ENCODE data around the gene IFI16.

Gene IFI16

GRCh38 chr1:159083013-159083412 is 73.3 kb downstream of the IFI16 start:
- DNase-seq (ENCODE audit: low read depth in 2 of 2) = no peak
- TF ChIP-seq CTCF (IDR thresholded peaks at IDR 0.05; ENCODE audit: low read depth, low read length) = no peak
- no peak overlapping the region for H3K4me3 ChIP-seq (replicated peaks in 1 of 2; ENCODE audit: low read depth in 2 of 2, low read length in 2 of 2)

GRCh38 chr1:159084152-159084551 is 74.4 kb downstream of the IFI16 start:
- DNase-seq (ENCODE audit: low read depth in 2 of 2) = no peak
- TF ChIP-seq CTCF (IDR thresholded peaks at IDR 0.05; ENCODE audit: low read depth, low read length) = no peak
- H3K4me3 ChIP-seq (replicated peaks in 1 of 2; ENCODE audit: low read depth in 2 of 2, low read length in 2 of 2) = no peak overlapping the region

- no peak for TF ChIP-seq CTCF (IDR thresholded peaks at IDR 0.05; ENCODE audit: low read depth, low read length)
- H3K4me3 ChIP-seq (replicated peaks in 1 of 2; ENCODE audit: low read depth in 2 of 2, low read length in 2 of 2) = no peak overlapping the region
- DNase-seq (ENCODE audit: low read depth in 2 of 2) = no peak
These were observed 75.2 kb downstream of the IFI16 start for GRCh38 chr1:159084867-159085266.

- DNase-seq (ENCODE audit: low read depth in 2 of 2) = peak; percentile 76 to 80
- no peak overlapping the region for H3K4me3 ChIP-seq (replicated peaks in 1 of 2; ENCODE audit: low read depth in 2 of 2, low read length in 2 of 2)
- TF ChIP-seq CTCF (IDR thresholded peaks at IDR 0.05; ENCODE audit: low read depth, low read length) = no peak
These were observed 78.3 kb downstream of the IFI16 start for GRCh38 chr1:159088050-159088449.

- DNase-seq (ENCODE audit: low read depth in 2 of 2) = no peak
- TF ChIP-seq CTCF (IDR thresholded peaks at IDR 0.05; ENCODE audit: low read depth, low read length) = no peak
- no peak overlapping the region for H3K4me3 ChIP-seq (replicated peaks in 1 of 2; ENCODE audit: low read depth in 2 of 2, low read length in 2 of 2)
These were observed 79.0 kb downstream of the IFI16 start for GRCh38 chr1:159088546-159089183.

GRCh38 chr1:159089184-159089791 is 79.6 kb downstream of the IFI16 start:
- peak; percentile 42 for TF ChIP-seq CTCF (IDR thresholded peaks at IDR 0.05; ENCODE audit: low read depth, low read length)
- peak in 1 of 2 donors; percentile 30 for DNase-seq (ENCODE audit: low read depth in 2 of 2)
- H3K4me3 ChIP-seq (replicated peaks in 1 of 2; ENCODE audit: low read depth in 2 of 2, low read length in 2 of 2) = no peak overlapping the region

Measured in cardiac fibroblast (primary cell).